Activated CD4-positive, alpha-beta T cell treated with anti-CD3 and anti-CD28 coated beads for 48 hours (primary cell): ENCODE results near the gene BAZ2B.
"Not testable (repeated sequence)": the region's sequence is repeated elsewhere in the genome, so short reads cannot be mapped to it uniquely, and the experiment has no call there.

Source experiments
- DNase-seq: peaks from one replicate; pipeline ENCODE4 v3.0.0-alpha.2; 2020

Gene BAZ2B

GRCh38 chr2:159616286-159616701 lies at the start of gene BAZ2B:
BAZ2B (minus strand) TSS chr2:159616548; CDS start chr2:159478719, 137,829 bp downstream.
- DNase-seq: no peak

GRCh38 chr2:159661286-159661685 lies 44.9 kb upstream of the BAZ2B start:
- no peak for DNase-seq

GRCh38 chr2:159658881-159659873 lies 42.8 kb upstream of the BAZ2B start:
- no peak for DNase-seq

GRCh38 chr2:159653962-159654361 lies 37.6 kb upstream of the BAZ2B start:
- DNase-seq: no peak

- no peak for DNase-seq
Observed at GRCh38 chr2:159651884-159652283, 35.5 kb upstream of the BAZ2B start.

- no peak for DNase-seq
Observed at GRCh38 chr2:159650574-159650973, 34.2 kb upstream of the BAZ2B start.

- DNase-seq: no peak
Observed at GRCh38 chr2:159648643-159649042, 32.3 kb upstream of the BAZ2B start.

GRCh38 chr2:159647667-159648066 lies 31.3 kb upstream of the BAZ2B start:
- no peak for DNase-seq

GRCh38 chr2:159640176-159640575 lies 23.8 kb upstream of the BAZ2B start:
- no peak for DNase-seq

- no peak for DNase-seq
Observed at GRCh38 chr2:159639712-159640111, 23.4 kb upstream of the BAZ2B start.

GRCh38 chr2:159639071-159639470 lies 22.7 kb upstream of the BAZ2B start:
- DNase-seq: no peak

GRCh38 chr2:159637988-159638501 lies 21.7 kb upstream of the BAZ2B start:
- DNase-seq: no peak

GRCh38 chr2:159637240-159637639 lies 20.9 kb upstream of the BAZ2B start:
- DNase-seq: no peak

GRCh38 chr2:159635006-159635789 lies 18.9 kb upstream of the BAZ2B start:
- DNase-seq: no peak

- no peak for DNase-seq
Observed at GRCh38 chr2:159633219-159633618, 16.9 kb upstream of the BAZ2B start.

- not testable (repeated sequence) for DNase-seq
Observed at GRCh38 chr2:159625628-159626027, 9.3 kb upstream of the BAZ2B start.

- DNase-seq: no peak
Observed at GRCh38 chr2:159623436-159623835, 7.1 kb upstream of the BAZ2B start.

GRCh38 chr2:159622966-159623365 lies 6.6 kb upstream of the BAZ2B start:
- DNase-seq: no peak

GRCh38 chr2:159620796-159621195 lies 4.4 kb upstream of the BAZ2B start:
- DNase-seq: no peak

- no peak for DNase-seq
Observed at GRCh38 chr2:159617646-159618045, 1.3 kb upstream of the BAZ2B start.

- no peak for DNase-seq
Observed at GRCh38 chr2:159617100-159617499, 752 bp upstream of the BAZ2B start.

GRCh38 chr2:159615367-159616285 lies 722 bp downstream of the BAZ2B start:
- peak; percentile 47 for DNase-seq
